GM23338 (cell line): ENCODE results near the gene CABLES1.

Source experiments
- CREB1 ChIP-seq: fragments of 250-450 bp; sonication (Bioruptor Pico); IDR thresholded peaks from 2 replicates; pipeline ENCODE4 v1.5.0; 2020; ENCODE audit warnings: low read depth, mild to moderate bottlenecking, moderate library complexity
- EZH2 ChIP-seq: fragments of 200-600 bp; sonication (generic); IDR thresholded peaks from one replicate; pipeline ENCODE4 v1.8.0; 2017; ENCODE audit warnings: antibody characterized with exemption, mild to moderate bottlenecking, low read depth; ENCODE audit not compliant: unreplicated experiment
- JUNB ChIP-seq: IDR thresholded peaks from one replicate; pipeline ENCODE4 v1.6.1; 2016; ENCODE audit warnings: antibody characterized with exemption; ENCODE audit not compliant: unreplicated experiment
- POLR2AphosphoS5 ChIP-seq: IDR thresholded peaks from 2 replicates; pipeline ENCODE4 v1.6.1; 2016; ENCODE audit warnings: antibody characterized with exemption, low read depth
- ZNF331 ChIP-seq: fragments of 250-450 bp; sonication (Bioruptor Pico); IDR thresholded peaks from 2 replicates; pipeline ENCODE4 v1.5.0; 2020; ENCODE audit warnings: low read depth, mild to moderate bottlenecking, moderate library complexity
- TF ChIP-seq, protein P1 (sequence below), 2 experiments: fragments of 200-600 bp in 1 of 2; sonication (generic) in 1 of 2; conservative IDR thresholded peaks; 2 replicates each; pipeline versions ENCODE4 v1.5.1 to v1.6.1; 2016 to 2017; ENCODE audit warnings: antibody characterized with exemption in 2 of 2, low read depth in 2 of 2, mild to moderate bottlenecking in 2 of 2, moderate library complexity in 1 of 2
- TF ChIP-seq, protein P2 (sequence below): IDR thresholded peaks from one replicate; pipeline ENCODE4 v1.6.1; 2018; ENCODE audit warnings: antibody characterized with exemption; ENCODE audit not compliant: unreplicated experiment
- TF ChIP-seq, protein P3 (sequence below): IDR thresholded peaks from 2 replicates; pipeline ENCODE4 v1.6.1; 2016; ENCODE audit warnings: antibody characterized with exemption

DNA sequence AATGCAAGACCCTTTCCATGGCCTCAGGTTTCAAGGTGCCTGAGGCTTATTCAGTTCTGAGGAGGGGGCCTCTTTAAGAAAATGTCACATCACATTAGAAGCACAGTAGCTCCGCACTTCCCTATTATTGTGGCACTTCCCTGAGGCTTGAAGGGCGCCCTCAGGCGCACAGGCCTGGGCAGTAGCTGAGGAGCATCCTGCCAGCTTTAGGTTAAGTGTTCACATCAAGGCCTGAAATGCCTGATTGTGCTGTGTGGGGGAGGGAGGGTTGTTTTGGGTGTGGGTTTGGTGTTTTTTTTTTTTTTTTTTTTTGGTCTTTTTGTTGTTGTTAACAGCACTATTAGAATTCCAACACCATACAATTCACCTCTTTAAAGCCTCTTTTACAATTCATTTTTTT is 107.9 kb downstream of the CABLES1 start:
- TF ChIP-seq EZH2 (no peak), JUNB (no peak), POLR2AphosphoS5 (no peak), CREB1 (CRISPR knock-in tag) (no peak), ZNF331 (CRISPR knock-in tag) (no peak)
- TF ChIP-seq, protein P1, sequence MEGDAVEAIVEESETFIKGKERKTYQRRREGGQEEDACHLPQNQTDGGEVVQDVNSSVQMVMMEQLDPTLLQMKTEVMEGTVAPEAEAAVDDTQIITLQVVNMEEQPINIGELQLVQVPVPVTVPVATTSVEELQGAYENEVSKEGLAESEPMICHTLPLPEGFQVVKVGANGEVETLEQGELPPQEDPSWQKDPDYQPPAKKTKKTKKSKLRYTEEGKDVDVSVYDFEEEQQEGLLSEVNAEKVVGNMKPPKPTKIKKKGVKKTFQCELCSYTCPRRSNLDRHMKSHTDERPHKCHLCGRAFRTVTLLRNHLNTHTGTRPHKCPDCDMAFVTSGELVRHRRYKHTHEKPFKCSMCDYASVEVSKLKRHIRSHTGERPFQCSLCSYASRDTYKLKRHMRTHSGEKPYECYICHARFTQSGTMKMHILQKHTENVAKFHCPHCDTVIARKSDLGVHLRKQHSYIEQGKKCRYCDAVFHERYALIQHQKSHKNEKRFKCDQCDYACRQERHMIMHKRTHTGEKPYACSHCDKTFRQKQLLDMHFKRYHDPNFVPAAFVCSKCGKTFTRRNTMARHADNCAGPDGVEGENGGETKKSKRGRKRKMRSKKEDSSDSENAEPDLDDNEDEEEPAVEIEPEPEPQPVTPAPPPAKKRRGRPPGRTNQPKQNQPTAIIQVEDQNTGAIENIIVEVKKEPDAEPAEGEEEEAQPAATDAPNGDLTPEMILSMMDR (conservative IDR thresholded peaks at IDR 0.05; ENCODE audit: low read depth in 2 of 2) = peak; percentile 38 to 55; a peak in 3 of 4 replicates
- TF ChIP-seq, protein P2, sequence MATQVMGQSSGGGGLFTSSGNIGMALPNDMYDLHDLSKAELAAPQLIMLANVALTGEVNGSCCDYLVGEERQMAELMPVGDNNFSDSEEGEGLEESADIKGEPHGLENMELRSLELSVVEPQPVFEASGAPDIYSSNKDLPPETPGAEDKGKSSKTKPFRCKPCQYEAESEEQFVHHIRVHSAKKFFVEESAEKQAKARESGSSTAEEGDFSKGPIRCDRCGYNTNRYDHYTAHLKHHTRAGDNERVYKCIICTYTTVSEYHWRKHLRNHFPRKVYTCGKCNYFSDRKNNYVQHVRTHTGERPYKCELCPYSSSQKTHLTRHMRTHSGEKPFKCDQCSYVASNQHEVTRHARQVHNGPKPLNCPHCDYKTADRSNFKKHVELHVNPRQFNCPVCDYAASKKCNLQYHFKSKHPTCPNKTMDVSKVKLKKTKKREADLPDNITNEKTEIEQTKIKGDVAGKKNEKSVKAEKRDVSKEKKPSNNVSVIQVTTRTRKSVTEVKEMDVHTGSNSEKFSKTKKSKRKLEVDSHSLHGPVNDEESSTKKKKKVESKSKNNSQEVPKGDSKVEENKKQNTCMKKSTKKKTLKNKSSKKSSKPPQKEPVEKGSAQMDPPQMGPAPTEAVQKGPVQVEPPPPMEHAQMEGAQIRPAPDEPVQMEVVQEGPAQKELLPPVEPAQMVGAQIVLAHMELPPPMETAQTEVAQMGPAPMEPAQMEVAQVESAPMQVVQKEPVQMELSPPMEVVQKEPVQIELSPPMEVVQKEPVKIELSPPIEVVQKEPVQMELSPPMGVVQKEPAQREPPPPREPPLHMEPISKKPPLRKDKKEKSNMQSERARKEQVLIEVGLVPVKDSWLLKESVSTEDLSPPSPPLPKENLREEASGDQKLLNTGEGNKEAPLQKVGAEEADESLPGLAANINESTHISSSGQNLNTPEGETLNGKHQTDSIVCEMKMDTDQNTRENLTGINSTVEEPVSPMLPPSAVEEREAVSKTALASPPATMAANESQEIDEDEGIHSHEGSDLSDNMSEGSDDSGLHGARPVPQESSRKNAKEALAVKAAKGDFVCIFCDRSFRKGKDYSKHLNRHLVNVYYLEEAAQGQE = no peak
- TF ChIP-seq, protein P3, sequence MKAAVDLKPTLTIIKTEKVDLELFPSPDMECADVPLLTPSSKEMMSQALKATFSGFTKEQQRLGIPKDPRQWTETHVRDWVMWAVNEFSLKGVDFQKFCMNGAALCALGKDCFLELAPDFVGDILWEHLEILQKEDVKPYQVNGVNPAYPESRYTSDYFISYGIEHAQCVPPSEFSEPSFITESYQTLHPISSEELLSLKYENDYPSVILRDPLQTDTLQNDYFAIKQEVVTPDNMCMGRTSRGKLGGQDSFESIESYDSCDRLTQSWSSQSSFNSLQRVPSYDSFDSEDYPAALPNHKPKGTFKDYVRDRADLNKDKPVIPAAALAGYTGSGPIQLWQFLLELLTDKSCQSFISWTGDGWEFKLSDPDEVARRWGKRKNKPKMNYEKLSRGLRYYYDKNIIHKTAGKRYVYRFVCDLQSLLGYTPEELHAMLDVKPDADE = no peak
